Activated CD4-positive, alpha-beta T cell treated with anti-CD3 and anti-CD28 coated beads, Interleukin-2, amount 10 ng/mL, durations not matched to agents 7 days and 5 days (primary cell): ENCODE measurements around the gene C20orf144. TPM values are rescaled to one million over a fixed set of nuclear protein-coding genes. Genes with fewer than 3 reads are reported as not detected.
"Not testable (repeated sequence)": the region's sequence is repeated elsewhere in the genome, so short reads cannot be mapped to it uniquely, and the experiment has no call there.

Experiments used
- CTCF ChIA-PET: fragments of 350-600 bp; sonication (Branson Sonifier 250); formaldehyde crosslinking; loops from one replicate; lab custom pipeline; 2021; ENCODE audit warnings: antibody characterized with exemption; lab: Charles Lee
- POLR2A ChIA-PET: fragments of 350-600 bp; sonication (Branson Sonifier 250); formaldehyde crosslinking; loops from one replicate; lab custom pipeline; 2021; ENCODE audit warnings: antibody characterized with exemption; lab: Charles Lee
- DNase-seq: peaks from one replicate; pipeline ENCODE4 v3.0.0-alpha.2; 2020
- H3K27ac Mint-ChIP-seq: one replicate; pipeline ENCODE4 v1.8.0; 2021; ENCODE audit warnings: mild to moderate bottlenecking, moderate library complexity, mixed read lengths
- H3K27me3 Mint-ChIP-seq: one replicate; pipeline ENCODE4 v1.8.0; 2021; ENCODE audit warnings: mixed read lengths
- H3K36me3 Mint-ChIP-seq: one replicate; pipeline ENCODE4 v1.8.0; 2021; ENCODE audit warnings: low read depth, mixed read lengths
- H3K4me1 Mint-ChIP-seq: one replicate; pipeline ENCODE4 v1.8.0; 2021; ENCODE audit warnings: mixed read lengths
- H3K4me3 Mint-ChIP-seq: one replicate; pipeline ENCODE4 v1.8.0; 2021; ENCODE audit warnings: mild to moderate bottlenecking, moderate library complexity, mixed read lengths
- H3K9me3 Mint-ChIP-seq: one replicate; pipeline ENCODE4 v1.8.0; 2021; ENCODE audit warnings: mixed read lengths
- total RNA-seq, 2 experiments: library from RNA; stranded (reverse); gene quantifications; one replicate each; pipeline ENCODE4 v1.2.3, GENCODE V29; 2021

Gene C20orf144
- total RNA-seq, 2 experiments from 2014 or later: 0.15 to 0.25 TPM

DNA sequence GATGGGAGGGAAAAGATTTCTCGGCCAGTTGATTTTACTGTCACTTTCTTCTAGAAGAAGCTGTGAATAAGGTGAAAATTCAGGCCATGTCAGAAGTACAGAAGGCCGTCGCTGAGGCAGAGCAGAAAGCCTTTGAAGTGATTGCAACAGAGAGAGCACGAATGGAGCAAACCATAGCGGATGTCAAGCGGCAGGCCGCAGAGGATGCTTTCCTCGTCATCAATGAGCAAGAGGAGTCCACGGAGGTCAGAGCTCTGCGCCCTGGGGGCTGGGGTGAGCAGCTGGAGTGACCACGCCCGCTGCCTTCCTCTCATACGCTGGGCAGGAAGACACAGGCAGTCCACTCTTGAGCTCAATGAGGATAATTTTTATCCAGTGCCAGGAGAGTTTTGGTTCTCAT is 21.8 kb upstream of the C20orf144 start:
- Mint-ChIP-seq H3K27ac (no peak overlapping the region), H3K36me3 (peaks cover 31% of the 10 kb centered on the region), H3K4me3 (no peak overlapping the region), H3K27me3 (no peaks in the 10 kb centered on the region), H3K4me1 (no peaks in the 10 kb centered on the region), H3K9me3 (no peaks in the 10 kb centered on the region)
- DNase-seq: no peak
- POLR2A ChIA-PET: no interaction called here
- CTCF ChIA-PET: interaction anchor here (1.7 kb wide), 1 partner anchor 9 kb away, joined by 4 read pairs; no protein-coding TSS in a partner anchor

DNA sequence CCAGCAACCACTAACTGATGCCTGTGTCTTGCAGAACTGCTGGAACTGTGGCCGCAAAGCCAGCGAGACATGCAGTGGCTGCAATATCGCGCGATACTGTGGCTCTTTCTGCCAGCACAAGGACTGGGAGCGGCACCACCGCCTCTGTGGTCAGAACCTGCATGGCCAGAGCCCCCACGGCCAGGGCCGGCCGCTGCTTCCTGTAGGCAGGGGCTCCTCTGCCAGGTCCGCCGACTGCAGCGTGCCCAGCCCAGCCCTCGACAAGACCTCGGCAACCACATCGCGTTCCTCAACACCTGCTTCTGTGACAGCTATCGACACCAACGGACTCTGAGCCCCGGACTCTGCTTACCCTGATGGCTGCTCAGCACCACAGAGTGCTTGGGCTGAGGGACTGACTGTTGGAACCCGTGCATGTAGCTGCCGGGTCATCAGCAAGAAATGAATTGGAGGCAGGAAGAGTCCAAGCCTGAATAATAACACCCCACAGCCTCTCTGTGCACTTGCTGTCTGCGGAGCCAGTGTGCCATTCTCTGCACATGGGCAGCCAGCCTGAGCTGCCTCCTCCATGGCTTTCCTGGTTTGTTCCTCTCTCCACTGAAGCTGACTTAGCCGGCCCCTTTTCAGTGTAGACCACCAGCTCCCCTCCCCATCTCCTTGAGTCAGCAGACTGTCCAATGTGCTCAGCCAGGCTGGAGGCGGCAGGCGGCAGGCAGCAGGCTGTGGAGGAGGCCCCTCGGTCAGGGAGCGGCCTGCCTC is 17.6 kb upstream of the C20orf144 start:
- Mint-ChIP-seq H3K27me3 (no peaks in the 10 kb centered on the region), H3K4me1 (peaks cover 12% of the 10 kb centered on the region), H3K27ac (no peak overlapping the region), H3K4me3 (no peak overlapping the region), H3K36me3 (peaks cover 19% of the 10 kb centered on the region), H3K9me3 (no peaks in the 10 kb centered on the region)
- no peak for DNase-seq
- ChIA-PET CTCF (interaction anchor here (1.1 to 1.3 kb wide), 2 partner anchors 22 to 24 kb away, joined by 3 to 5 read pairs; partner anchors contain the start of gene ACTL10), POLR2A (no interaction called here)

DNA sequence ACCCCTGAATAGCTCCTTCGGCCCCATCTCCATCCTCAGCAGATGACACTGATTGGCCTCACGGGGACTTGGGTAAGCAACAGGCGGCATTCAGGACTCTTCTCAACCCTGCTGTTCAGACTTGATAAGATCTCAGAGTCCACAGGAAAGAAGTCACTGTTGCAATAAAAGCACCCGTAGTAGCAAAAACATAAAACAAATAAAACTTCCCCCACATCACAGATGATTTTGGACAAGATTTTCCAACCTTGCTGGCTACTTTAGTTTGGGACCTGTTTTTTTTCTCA is 17.1 kb upstream of the C20orf144 start:
- ChIA-PET POLR2A (no interaction called here), CTCF (interaction anchor here (1.1 to 1.3 kb wide), 2 partner anchors 22 to 24 kb away, joined by 3 to 5 read pairs; partner anchors contain the start of gene ACTL10)
- H3K4me3 Mint-ChIP-seq: no peak overlapping the region
- peaks cover 15% of the 10 kb centered on the region for H3K4me1 Mint-ChIP-seq
- H3K36me3 Mint-ChIP-seq: peaks cover 16% of the 10 kb centered on the region
- H3K9me3 Mint-ChIP-seq: no peaks in the 10 kb centered on the region
- no peak for DNase-seq
- no peaks in the 10 kb centered on the region for H3K27me3 Mint-ChIP-seq
- no peak overlapping the region for H3K27ac Mint-ChIP-seq

DNA sequence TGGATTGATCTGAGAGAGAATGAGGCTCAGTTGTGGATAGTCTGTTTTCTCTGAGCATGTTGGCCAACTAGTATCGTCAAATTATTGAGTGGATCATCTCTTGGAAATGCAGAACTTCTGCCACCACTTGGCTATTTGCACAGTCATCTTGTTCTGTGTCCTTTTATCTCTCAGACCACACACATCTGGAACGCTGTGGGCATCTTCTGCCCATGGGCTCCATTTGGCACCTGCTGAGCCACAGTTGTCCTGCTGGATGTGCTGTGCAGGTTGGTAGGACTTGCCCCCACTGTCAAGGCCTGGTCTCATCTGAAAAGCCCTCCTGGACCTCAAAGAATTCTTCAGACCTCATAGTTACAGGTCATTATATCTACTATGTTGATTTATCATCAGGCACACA is 16.7 kb upstream of the C20orf144 start:
- H3K36me3 Mint-ChIP-seq: peaks cover 14% of the 10 kb centered on the region
- no peak for DNase-seq
- ChIA-PET CTCF (interaction anchor here (1.1 to 1.3 kb wide), 2 partner anchors 21 to 23 kb away, joined by 3 to 5 read pairs; partner anchors contain the start of gene ACTL10), POLR2A (no interaction called here)
- H3K4me1 Mint-ChIP-seq: peaks cover 15% of the 10 kb centered on the region
- H3K27me3 Mint-ChIP-seq: no peaks in the 10 kb centered on the region
- no peak overlapping the region for H3K4me3 Mint-ChIP-seq
- H3K9me3 Mint-ChIP-seq: no peaks in the 10 kb centered on the region
- no peak overlapping the region for H3K27ac Mint-ChIP-seq

DNA sequence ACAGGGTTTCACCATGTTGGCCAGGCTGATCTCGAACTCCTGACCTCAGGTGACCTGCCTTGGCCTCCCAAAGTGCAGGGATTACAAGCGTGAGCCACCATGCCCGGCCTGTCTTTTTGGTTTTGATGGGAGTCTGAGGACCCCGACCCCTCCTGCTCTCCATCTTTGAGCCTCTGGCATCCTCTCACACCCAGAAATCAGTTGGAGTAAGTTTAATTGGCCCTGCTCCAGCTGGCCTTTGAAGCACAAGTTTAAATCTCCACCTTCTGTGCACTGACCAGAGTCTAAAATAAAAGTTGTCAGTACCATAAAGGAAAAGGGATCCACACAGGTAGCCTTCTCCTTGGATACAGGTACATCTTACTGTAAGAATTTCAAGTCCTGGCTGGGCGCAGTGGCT is 15.9 kb upstream of the C20orf144 start:
- H3K36me3 Mint-ChIP-seq: peaks cover 14% of the 10 kb centered on the region
- H3K4me1 Mint-ChIP-seq: peaks cover 15% of the 10 kb centered on the region
- no peak for DNase-seq
- H3K4me3 Mint-ChIP-seq: no peak overlapping the region
- CTCF ChIA-PET: interaction anchor here (1.3 kb wide), 1 partner anchor 21 kb away, joined by 5 read pairs; the partner anchor contains the start of gene ACTL10
- H3K27me3 Mint-ChIP-seq: no peaks in the 10 kb centered on the region
- H3K9me3 Mint-ChIP-seq: no peaks in the 10 kb centered on the region
- H3K27ac Mint-ChIP-seq: no peak overlapping the region
- POLR2A ChIA-PET: no interaction called here

DNA sequence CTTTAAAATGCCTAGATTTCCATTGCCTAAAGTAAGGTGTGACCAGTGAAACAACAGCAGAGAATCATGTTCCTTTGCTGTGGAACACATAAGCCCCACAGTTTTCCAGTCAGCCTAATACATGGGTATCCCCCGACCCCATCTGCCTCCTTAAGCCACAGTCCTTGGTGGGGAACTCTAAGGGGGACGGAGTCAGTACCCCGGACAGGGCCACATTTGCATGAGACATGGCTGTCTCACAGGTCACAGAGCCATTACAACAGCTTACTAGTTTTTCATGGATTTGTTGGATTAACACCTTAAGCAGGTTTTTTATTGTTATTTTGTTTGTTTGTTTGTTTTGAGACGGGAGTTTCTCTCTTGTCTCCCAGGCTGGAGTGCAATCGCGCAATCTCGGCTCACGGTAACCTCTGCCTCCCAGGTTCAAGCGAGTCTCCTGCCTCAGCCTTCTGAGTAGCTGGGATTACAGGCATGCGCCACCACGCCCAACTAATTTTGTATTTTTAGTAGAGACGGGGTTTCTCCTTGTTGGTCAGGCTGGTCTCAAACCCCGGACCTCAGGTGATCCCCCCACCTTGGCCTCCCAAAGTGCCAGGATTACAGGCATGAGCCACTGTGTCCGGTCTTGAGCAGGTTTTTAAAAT is 15.0 kb upstream of the C20orf144 start:
- CTCF ChIA-PET: interaction anchor here (0.5 to 0.8 kb wide), 3 partner anchors 84 to 839 kb away, joined by 3 to 4 read pairs (median 3); no protein-coding TSS in a partner anchor
- Mint-ChIP-seq H3K4me1 (peaks cover 20% of the 10 kb centered on the region), H3K36me3 (peaks cover 14% of the 10 kb centered on the region)
- DNase-seq, POLR2A ChIA-PET, H3K9me3 Mint-ChIP-seq, H3K27ac Mint-ChIP-seq, H3K27me3 Mint-ChIP-seq, H3K4me3 Mint-ChIP-seq: not testable (repeated sequence)

DNA sequence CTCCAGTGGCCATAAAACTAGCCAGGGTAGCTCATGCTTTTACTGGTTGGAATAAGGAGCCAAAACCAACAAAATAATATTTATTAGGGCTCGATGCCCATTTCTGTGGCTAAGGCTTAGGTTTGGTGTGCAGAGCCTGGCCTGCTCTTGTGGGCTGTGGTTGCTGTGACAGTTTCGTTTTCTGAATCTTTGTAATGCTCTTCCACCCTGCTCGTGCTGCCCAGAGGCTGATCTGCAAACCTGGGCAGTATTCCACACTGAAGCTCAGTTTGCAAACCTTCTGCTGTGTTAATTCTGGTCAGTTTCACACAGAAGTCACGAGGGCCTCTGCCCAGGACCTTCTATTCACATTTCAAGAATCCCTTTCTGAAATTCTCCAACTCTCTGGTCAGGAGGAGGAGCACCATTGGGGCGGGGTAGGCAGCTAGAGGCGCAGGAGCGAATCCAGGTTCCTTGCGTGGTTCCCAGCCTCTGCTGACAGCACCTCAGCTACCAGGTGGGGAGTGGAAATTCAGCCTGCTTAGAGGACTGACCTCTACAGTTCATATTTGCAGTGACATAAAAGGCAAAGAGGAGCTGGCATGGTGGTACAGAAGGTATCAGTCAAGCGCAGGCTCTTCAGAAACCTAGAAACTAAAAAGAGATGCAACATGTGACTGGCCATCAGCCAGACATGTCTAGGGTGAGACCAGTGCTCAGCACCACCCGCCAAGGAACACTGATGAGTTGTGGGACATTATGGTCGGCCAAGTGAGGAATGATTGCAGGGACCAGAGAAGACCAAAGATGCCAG is 14.3 kb upstream of the C20orf144 start:
- DNase-seq: no peak
- POLR2A ChIA-PET: interaction anchor here (0.6 kb wide), 1 partner anchor 13 kb away, joined by 3 read pairs; no protein-coding TSS in a partner anchor
- Mint-ChIP-seq H3K4me3 (no peak overlapping the region), H3K9me3 (no peaks in the 10 kb centered on the region), H3K27me3 (no peaks in the 10 kb centered on the region), H3K4me1 (peaks cover 22% of the 10 kb centered on the region), H3K27ac (no peak overlapping the region), H3K36me3 (peaks cover 14% of the 10 kb centered on the region)
- CTCF ChIA-PET: interaction anchor here (0.5 to 1.5 kb wide), 3 partner anchors 83 to 177 kb away, joined by 3 read pairs; no protein-coding TSS in a partner anchor

DNA sequence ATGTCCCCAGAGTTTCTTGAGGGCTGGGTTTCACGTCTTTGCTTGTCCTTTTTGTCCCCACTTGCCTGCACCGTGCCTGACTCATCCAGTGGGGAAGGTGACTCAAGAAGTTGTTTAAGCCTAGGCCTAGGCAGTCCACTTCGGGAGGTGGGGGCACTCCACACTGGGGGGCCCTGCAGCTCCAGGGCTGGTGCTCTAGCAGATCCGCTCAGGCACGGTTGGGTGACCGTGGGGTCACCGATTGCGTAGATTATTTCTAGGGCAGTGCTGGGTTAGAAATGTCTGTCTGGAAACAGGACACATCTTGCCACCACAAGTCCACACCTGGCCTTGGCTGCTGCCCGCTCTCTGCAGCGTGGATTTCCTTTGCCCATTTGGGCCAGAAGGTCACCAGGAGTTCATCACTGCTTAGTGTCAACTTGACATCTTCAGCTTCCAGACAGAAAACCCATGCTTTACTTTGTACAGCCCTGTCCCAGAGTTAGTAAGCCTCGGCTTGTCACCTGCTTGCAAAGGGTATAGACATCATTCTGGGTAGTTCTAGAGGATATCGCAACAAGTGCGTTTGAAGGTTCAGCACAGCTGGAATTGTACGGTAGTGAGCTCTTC is 13.6 kb upstream of the C20orf144 start:
- peaks cover 27% of the 10 kb centered on the region for H3K4me1 Mint-ChIP-seq
- no peaks in the 10 kb centered on the region for H3K27me3 Mint-ChIP-seq
- POLR2A ChIA-PET: interaction anchor here (0.6 kb wide), 1 partner anchor 13 kb away, joined by 3 read pairs; no protein-coding TSS in a partner anchor
- H3K4me3 Mint-ChIP-seq: no peak overlapping the region
- H3K27ac Mint-ChIP-seq: no peak overlapping the region
- peaks cover 14% of the 10 kb centered on the region for H3K36me3 Mint-ChIP-seq
- no peak for DNase-seq
- no peaks in the 10 kb centered on the region for H3K9me3 Mint-ChIP-seq
- CTCF ChIA-PET: interaction anchor here (1.5 kb wide), 1 partner anchor 142 kb away, joined by 3 read pairs; no protein-coding TSS in a partner anchor

DNA sequence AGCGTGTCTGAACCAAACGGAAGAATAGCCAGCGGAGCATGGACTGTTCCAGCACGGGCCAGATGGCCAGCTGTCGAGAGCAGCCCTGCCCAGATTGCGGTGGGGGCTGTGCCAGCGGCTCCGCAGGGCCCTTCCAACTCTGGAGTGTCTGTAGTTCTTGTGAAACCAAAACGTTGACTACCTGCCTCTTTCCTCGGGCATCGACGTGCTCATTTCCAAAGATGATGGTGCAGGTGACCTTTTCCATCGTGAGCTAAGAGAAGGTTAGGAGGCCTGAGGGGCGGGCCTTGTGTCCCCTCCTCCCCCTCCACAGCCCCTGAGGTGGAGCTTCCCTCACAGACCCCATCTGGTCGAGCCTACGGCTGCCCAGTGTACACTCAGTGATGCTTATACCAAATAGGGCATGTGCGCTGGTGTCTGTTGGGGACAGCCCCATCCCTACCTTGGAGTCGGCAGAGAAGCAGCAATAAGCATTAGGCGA is 12.9 kb upstream of the C20orf144 start:
- Mint-ChIP-seq H3K27ac (no peak overlapping the region), H3K4me1 (peaks cover 27% of the 10 kb centered on the region), H3K9me3 (no peaks in the 10 kb centered on the region), H3K36me3 (peaks cover 14% of the 10 kb centered on the region), H3K27me3 (no peaks in the 10 kb centered on the region), H3K4me3 (no peak overlapping the region)
- no peak for DNase-seq
- ChIA-PET CTCF (interaction anchor here (1.5 kb wide), 2 partner anchors 9 to 143 kb away, joined by 3 to 4 read pairs; no protein-coding TSS in a partner anchor), POLR2A (no interaction called here)

DNA sequence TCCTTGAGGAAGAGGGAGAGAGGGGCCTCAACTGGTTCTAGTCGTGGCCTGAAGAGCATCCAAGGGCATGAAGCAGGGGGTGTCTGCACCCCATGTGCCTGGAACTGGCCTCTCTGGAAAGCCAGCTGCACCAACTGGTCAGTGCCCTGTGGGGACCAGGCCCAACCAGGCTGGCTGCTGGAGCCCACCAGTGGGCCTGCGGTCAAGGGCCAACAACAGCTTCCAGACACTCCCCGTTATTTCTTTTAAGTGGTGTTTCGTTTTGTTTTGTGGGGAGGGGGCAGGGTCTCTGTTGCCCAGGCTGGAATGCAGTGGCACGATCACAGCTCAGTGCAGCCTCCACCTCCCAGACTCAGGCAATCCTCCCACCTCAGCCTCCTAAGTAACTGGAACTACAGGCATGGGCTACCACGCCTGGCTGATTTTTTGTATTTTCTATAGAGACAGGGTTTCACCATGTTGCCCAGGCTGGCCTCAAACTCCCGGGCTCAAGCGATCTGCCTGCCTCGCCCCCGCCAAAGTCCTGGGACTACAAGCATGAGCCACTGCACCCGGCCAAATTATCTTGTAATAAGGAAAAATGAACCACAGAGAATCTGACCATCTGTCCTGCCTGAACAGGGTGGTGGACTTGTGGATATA is 11.9 kb upstream of the C20orf144 start:
- no peaks in the 10 kb centered on the region for H3K27me3 Mint-ChIP-seq
- peaks cover 27% of the 10 kb centered on the region for H3K4me1 Mint-ChIP-seq
- H3K9me3 Mint-ChIP-seq: no peaks in the 10 kb centered on the region
- peaks cover 6% of the 10 kb centered on the region for H3K36me3 Mint-ChIP-seq
- no peak overlapping the region for H3K4me3 Mint-ChIP-seq
- ChIA-PET CTCF (interaction anchor here (1.5 kb wide), 1 partner anchor 9 kb away, joined by 4 read pairs; no protein-coding TSS in a partner anchor), POLR2A (no interaction called here)
- H3K27ac Mint-ChIP-seq: no peak overlapping the region
- no peak for DNase-seq

DNA sequence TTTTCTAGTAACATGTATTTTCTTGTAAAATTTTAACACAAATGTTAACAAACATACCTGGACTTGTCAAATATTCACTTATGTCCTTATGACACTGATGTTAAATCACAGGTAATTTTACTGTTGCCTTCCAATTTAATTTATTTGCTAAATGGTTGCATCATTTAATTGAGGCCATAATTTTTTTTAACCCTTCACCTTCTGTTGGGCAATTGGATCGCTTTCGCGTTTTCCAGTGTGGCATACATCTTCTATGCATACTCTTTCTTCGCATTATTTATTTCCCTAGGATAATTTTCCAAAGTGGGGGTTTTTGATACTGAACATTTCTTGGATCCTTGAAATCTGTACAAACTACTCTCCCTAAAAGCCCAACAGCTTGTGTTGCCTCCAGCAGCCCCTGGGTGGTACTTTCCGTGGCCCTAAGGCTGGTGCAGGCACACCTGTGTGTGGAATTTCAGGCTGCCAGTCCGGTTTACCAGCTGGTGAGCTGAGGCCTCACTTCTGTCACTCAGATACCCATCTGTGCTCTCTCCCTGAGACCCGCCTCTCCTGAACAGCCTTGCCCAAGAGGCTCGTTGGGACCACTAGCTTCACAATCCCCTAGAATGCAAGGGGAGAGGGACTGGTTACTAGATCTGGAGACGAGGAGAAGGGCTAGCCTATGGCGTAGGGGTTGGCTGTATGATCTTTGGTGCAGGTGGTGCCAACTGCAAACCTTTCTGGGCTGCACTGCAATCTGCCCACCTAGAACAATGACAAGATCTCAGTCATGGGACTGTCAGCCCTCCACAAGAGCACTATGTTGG is 11.2 kb upstream of the C20orf144 start:
- Mint-ChIP-seq H3K27me3 (no peaks in the 10 kb centered on the region), H3K27ac (no peak overlapping the region), H3K36me3 (peaks cover 2% of the 10 kb centered on the region), H3K4me1 (peaks cover 27% of the 10 kb centered on the region), H3K9me3 (no peaks in the 10 kb centered on the region), H3K4me3 (no peak overlapping the region)
- ChIA-PET CTCF (no interaction called here), POLR2A (interaction anchor here (0.6 kb wide), 1 partner anchor 141 kb away, joined by 4 read pairs; no protein-coding TSS in a partner anchor)
- DNase-seq: no peak
